Testis (tissue), 3 donors: ENCODE data around the gene EIF4EBP3. TPM values are rescaled to one million over a fixed set of nuclear protein-coding genes. Genes with fewer than 3 reads are reported as not detected.

Source experiments
- DNase-seq: peaks from one replicate; pipeline ENCODE4 v3.0.0-alpha.2; 2019
- H3K27ac ChIP-seq, 2 donors: fragments of 200-600 bp; sonication (generic); one replicate each; pipeline ENCODE4 v1.5.1; 2019
- H3K27me3 ChIP-seq: fragments of 200-600 bp; sonication (generic); one replicate; pipeline ENCODE4 v1.5.1; 2019
- H3K36me3 ChIP-seq: fragments of 200-600 bp; sonication (generic); one replicate; pipeline ENCODE4 v1.5.1; 2017; ENCODE audit warnings: low read depth; ENCODE audit errors: missing control alignments
- H3K4me1 ChIP-seq: fragments of 200-600 bp; sonication (generic); one replicate; pipeline ENCODE4 v1.5.1; 2019
- H3K4me3 ChIP-seq, 2 donors: fragments of 200-600 bp; sonication (generic); one replicate each; pipeline ENCODE4 v1.5.1; 2017 to 2019
- H3K9me3 ChIP-seq: fragments of 200-600 bp; sonication (generic); one replicate; pipeline ENCODE4 v1.5.1; 2017
- POLR2A ChIP-seq: fragments of 450-650 bp; IDR thresholded peaks from one replicate; pipeline ENCODE4 v1.6.1; 2017; ENCODE audit warnings: antibody characterized with exemption, mild to moderate bottlenecking, moderate library complexity
- whole genome bisulfite sequencing, 2 donors: methylation state at CpG; one replicate each; pipeline ENCODE4 v1.1.5; 2018; 5-methylcytosine and 5-hydroxymethylcytosine counted together
- intact Hi-C: fragments of 100-400 bp; cut with DNase I; formaldehyde crosslinking; loops from one replicate; pipeline ENCODE4 v1.15.1; 2023; ENCODE audit warnings: low total_unique reads
- polyA plus RNA-seq: library from polyadenylated mRNA; stranded (reverse); fragments of 350-450 nt; fragmentation: Illumina TruSeq; extraction: RNeasy Lipid Tissue Mini Kit (QIAGEN cat#74804); gene quantifications from one replicate; pipeline ENCODE4 v1.2.3, GENCODE V29; 2014; ENCODE audit warnings: low read depth, low replicate concordance; ENCODE audit not compliant: insufficient read depth
- total RNA-seq, 2 donors: library from RNA; depleted of rRNA; stranded (reverse); fragments of >200 nt; gene quantifications; one replicate each; pipeline ENCODE4 v1.2.3, GENCODE V29; 2016
- TF ChIP-seq, protein P1 (sequence below), 3 experiments: fragments of 450-650 bp in 2 of 3; fragments of 200-600 bp in 1 of 3; sonication (generic) in 1 of 3; IDR thresholded peaks; one replicate each; pipeline ENCODE4 v1.5.1; 2016 to 2019; ENCODE audit warnings: antibody characterized with exemption in 3 of 3, mild to moderate bottlenecking in 2 of 3, moderate library complexity in 1 of 3

EIF4EBP3 gene
- total and polyA plus RNA-seq, 3 donors from 2014 or later, result 11.7 to 47.3 (median 14.0) TPM

- no peaks in the 10 kb centered on the region for H3K9me3 ChIP-seq
- intact Hi-C loops, result loop anchor here (10.0 kb wide), 1 partner anchor 89 kb away; the partner anchor contains the start of genes CD14 and TMCO6
Measured at GRCh38 chr5:140545606-140546005, 1.9 kb upstream of the EIF4EBP3 start.

DNA sequence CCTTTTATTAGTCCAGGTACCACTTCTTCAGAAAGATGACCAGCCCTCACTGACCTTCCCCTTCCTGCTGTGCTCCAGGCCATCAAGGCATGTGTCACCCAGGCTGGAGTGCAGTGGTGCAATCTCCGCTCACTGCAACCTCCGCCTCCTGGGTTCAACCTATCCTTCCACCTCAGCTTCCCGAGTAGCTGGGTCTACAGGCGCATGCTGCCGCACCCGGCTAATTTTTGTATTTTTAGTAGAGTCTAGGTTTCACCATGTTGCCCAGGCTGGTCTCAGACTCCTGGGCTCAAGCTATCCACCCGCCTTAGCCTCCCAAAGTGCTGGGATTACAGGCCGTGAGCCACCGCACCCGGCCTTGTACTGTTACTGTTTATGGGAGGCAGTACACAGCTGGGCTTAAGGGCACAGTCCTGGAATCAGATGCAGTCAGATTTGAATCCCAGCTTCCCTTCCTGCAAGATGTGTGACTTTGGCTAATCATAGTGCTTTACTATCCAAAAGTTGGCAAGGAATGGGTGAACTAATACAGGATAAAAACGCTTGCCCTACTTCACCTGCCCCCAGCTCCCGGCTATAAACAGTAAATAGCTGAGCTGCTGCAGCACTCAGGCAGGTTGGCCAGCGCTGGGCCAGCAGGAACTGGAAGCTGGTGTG is 483 bp upstream of the EIF4EBP3 start:
- no peaks in the 10 kb centered on the region for H3K27me3 ChIP-seq
- intact Hi-C loops, result loop anchor here (10.0 kb wide), 1 partner anchor 88 kb away; the partner anchor contains the start of genes CD14 and TMCO6
- H3K4me3 ChIP-seq, result peak overlapping the region in 1 of 2 donors; percentile 56
- WGBS, 2 donors, result 31 to 33% methylated on average over 10 to 13 of the region's 13 CpGs
- no peak for DNase-seq
- H3K4me1 ChIP-seq, result peaks cover 34% of the 10 kb centered on the region
- H3K9me3 ChIP-seq, result no peaks in the 10 kb centered on the region
- H3K36me3 ChIP-seq, result no peaks in the 10 kb centered on the region
- TF ChIP-seq POLR2A, result no peak
- TF ChIP-seq, protein P1, sequence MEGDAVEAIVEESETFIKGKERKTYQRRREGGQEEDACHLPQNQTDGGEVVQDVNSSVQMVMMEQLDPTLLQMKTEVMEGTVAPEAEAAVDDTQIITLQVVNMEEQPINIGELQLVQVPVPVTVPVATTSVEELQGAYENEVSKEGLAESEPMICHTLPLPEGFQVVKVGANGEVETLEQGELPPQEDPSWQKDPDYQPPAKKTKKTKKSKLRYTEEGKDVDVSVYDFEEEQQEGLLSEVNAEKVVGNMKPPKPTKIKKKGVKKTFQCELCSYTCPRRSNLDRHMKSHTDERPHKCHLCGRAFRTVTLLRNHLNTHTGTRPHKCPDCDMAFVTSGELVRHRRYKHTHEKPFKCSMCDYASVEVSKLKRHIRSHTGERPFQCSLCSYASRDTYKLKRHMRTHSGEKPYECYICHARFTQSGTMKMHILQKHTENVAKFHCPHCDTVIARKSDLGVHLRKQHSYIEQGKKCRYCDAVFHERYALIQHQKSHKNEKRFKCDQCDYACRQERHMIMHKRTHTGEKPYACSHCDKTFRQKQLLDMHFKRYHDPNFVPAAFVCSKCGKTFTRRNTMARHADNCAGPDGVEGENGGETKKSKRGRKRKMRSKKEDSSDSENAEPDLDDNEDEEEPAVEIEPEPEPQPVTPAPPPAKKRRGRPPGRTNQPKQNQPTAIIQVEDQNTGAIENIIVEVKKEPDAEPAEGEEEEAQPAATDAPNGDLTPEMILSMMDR (IDR thresholded peaks at IDR 0.05), result no peak
- peak overlapping the region; percentile 96 to 99 for H3K27ac ChIP-seq

More at GRCh38 chr5:140545606-140546005, 1.9 kb upstream of the EIF4EBP3 start:
- Histone ChIP-seq H3K27ac (no peak overlapping the region), H3K27me3 (no peaks in the 10 kb centered on the region), H3K4me3 (no peak overlapping the region), H3K36me3 (no peaks in the 10 kb centered on the region), H3K4me1 (peaks cover 34% of the 10 kb centered on the region)
- WGBS, 2 donors, result 96% methylated on average over 10 of the region's 10 CpGs
- TF ChIP-seq POLR2A, result no peak
- TF ChIP-seq, protein P1 (IDR thresholded peaks at IDR 0.05), result no peak
- no peak for DNase-seq

GRCh38 chr5:140548300-140548688 is 832 bp downstream of the EIF4EBP3 start:
- DNase-seq, result no peak
- TF ChIP-seq, protein P1 (IDR thresholded peaks at IDR 0.05), result no peak
- TF ChIP-seq POLR2A, result no peak
- intact Hi-C loops, result loop anchor here (10.0 kb wide), 1 partner anchor 87 kb away; the partner anchor contains the start of genes CD14 and TMCO6
- WGBS, 2 donors, result 0 to 17% methylated on average over 1 to 5 of the region's 5 CpGs
- no peaks in the 10 kb centered on the region for H3K9me3 ChIP-seq
- no peaks in the 10 kb centered on the region for H3K36me3 ChIP-seq
- H3K27me3 ChIP-seq, result no peaks in the 10 kb centered on the region
- H3K4me1 ChIP-seq, result peaks cover 34% of the 10 kb centered on the region
- H3K27ac ChIP-seq, result peak overlapping the region; percentile 96 to 99
- peak overlapping the region; percentile 56 for H3K4me3 ChIP-seq

DNA sequence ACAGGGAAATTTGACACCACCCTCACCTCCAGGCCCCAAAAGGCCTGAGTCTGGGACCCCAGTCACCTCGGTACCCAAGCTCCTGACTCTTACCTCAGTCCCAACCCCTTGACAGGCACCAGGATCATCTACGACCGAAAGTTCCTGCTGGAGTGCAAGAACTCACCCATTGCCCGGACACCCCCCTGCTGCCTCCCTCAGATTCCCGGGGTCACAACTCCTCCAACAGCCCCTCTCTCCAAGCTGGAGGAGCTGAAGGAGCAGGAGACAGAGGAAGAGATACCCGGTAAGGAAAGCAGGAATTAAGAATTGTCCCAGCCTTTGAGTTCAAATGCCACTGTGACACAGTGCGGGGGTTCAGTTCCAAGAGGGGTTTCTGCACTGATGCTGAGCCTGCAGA is 1.3 kb downstream of the EIF4EBP3 start:
- peaks cover 34% of the 10 kb centered on the region for H3K4me1 ChIP-seq
- no peaks in the 10 kb centered on the region for H3K9me3 ChIP-seq
- TF ChIP-seq, protein P1 (IDR thresholded peaks at IDR 0.05), result no peak
- TF ChIP-seq POLR2A, result no peak
- peak overlapping the region; percentile 96 to 99 for H3K27ac ChIP-seq
- no peaks in the 10 kb centered on the region for H3K36me3 ChIP-seq
- intact Hi-C loops, result loop anchor here (10.0 kb wide), 1 partner anchor 86 kb away; the partner anchor contains the start of genes CD14 and TMCO6
- no peaks in the 10 kb centered on the region for H3K27me3 ChIP-seq
- H3K4me3 ChIP-seq, result no peak overlapping the region
- WGBS, 2 donors, result 81 to 85% methylated on average over 7 of the region's 7 CpGs
- DNase-seq, result no peak
